Duodenal mucosa (tissue), 2 donors: ENCODE data around the gene ARL6IP4.

ENCODE experiments used
- H3K27ac ChIP-seq: one replicate; pipeline ENCODE4 v1.7.0; 2013; ENCODE audit warnings: low read depth, low read length
- H3K27me3 ChIP-seq, 2 donors: one replicate each; pipeline ENCODE4 v1.7.0; 2013; ENCODE audit warnings: low read length in 2 of 2, control low read depth in 1 of 2; ENCODE audit not compliant: insufficient read depth in 2 of 2, control insufficient read depth in 1 of 2
- H3K36me3 ChIP-seq, 2 donors: one replicate each; pipeline ENCODE4 v1.7.0; 2013; ENCODE audit warnings: low read length in 2 of 2, control low read depth in 1 of 2; ENCODE audit not compliant: insufficient read depth in 2 of 2, control insufficient read depth in 1 of 2
- H3K4me1 ChIP-seq, 2 donors: one replicate each; pipeline ENCODE4 v1.7.0; 2013; ENCODE audit warnings: low read length in 2 of 2, control low read depth in 1 of 2; ENCODE audit not compliant: insufficient read depth in 2 of 2, control insufficient read depth in 1 of 2
- H3K4me3 ChIP-seq, 2 donors: one replicate each; pipeline ENCODE4 v1.7.0; 2013; ENCODE audit warnings: low read length in 2 of 2, low read depth in 1 of 2
- H3K9ac ChIP-seq, 2 donors: one replicate each; pipeline ENCODE4 v1.7.0; 2013; ENCODE audit warnings: low read length in 2 of 2, low read depth in 1 of 2
- H3K9me3 ChIP-seq, 2 donors: one replicate each; pipeline ENCODE4 v1.7.0; 2013; ENCODE audit warnings: low read length in 2 of 2, control low read depth in 1 of 2; ENCODE audit not compliant: control insufficient read depth in 1 of 2

ARL6IP4 gene

DNA sequence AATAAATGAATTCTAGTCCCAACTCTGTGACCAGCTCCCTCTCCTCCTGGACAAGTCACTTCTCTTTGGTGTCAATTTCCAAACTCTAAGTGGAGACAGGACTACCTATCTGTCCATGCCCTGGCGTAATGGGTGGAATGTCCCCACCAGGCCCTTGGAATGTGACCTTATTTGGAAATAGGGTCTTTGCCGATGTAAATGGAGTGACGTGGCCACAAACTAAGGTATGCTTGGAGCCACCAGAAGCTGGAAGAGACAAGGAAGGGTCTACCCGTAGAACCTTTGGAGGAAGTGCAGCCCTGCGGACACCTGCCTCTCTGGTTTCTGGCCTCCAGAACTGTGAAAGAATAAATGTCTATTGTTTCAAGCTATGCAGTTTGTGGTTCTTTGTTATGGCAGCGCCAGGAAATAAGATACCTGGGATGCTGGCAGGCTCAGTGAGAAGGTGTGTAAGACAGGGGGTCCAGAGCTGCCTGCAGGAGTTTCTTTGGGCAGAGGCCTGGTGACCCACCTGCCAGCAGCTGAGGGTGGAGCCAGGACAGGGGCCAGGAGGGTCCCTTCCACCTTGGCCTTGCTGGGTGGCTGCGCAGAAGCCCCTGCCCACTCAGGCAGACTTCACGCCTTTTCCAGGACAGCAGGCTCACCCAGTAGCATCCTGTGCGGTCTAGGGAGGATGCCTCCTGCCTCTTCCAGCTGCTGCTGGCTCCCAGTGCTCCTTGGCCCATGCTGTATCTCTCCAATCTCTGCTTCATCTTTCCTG, 45.8 kb downstream of the ARL6IP4 start:
- H3K4me1 ChIP-seq, result no peaks in the 10 kb centered on the region
- no peak overlapping the region for H3K4me3 ChIP-seq
- no peaks in the 10 kb centered on the region for H3K27me3 ChIP-seq
- H3K36me3 ChIP-seq, result peaks cover 5 to 14% of the 10 kb centered on the region in 2 donors
- H3K9ac ChIP-seq, result no peak overlapping the region
- H3K9me3 ChIP-seq, result no peaks in the 10 kb centered on the region
- no peak overlapping the region for H3K27ac ChIP-seq

GRCh38 chr12:123027726-123028445, 47.4 kb downstream of the ARL6IP4 start:
- H3K27ac ChIP-seq, result no peak overlapping the region
- no peaks in the 10 kb centered on the region for H3K4me1 ChIP-seq
- no peaks in the 10 kb centered on the region for H3K9me3 ChIP-seq
- no peak overlapping the region for H3K4me3 ChIP-seq
- H3K27me3 ChIP-seq, result no peaks in the 10 kb centered on the region
- H3K9ac ChIP-seq, result no peak overlapping the region
- peaks cover 5 to 23% of the 10 kb centered on the region in 2 donors for H3K36me3 ChIP-seq

DNA sequence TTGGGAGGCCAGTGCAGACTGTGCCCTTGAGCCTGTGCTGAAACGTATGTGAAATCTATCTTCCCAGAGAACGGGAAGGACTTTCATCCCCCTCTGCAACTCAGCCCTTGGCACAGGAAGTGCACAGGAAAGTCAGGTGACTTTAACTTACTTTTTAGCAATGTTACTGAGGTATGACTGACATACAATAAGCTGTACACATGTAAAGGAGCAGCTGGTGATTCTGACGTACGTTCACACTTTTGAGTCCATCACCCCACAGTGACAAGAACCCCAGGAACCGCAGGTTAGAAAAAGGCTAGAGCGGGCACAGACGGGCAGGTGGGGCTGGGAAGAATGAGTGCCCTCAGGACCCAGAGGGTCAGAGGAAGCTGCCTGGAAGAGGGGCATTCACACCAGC, 48.0 kb downstream of the ARL6IP4 start:
- H3K4me1 ChIP-seq, result no peaks in the 10 kb centered on the region
- H3K36me3 ChIP-seq, result peaks cover 5 to 29% of the 10 kb centered on the region in 2 donors
- H3K4me3 ChIP-seq, result no peak overlapping the region
- no peaks in the 10 kb centered on the region for H3K27me3 ChIP-seq
- no peaks in the 10 kb centered on the region for H3K9me3 ChIP-seq
- H3K27ac ChIP-seq, result no peak overlapping the region
- no peak overlapping the region for H3K9ac ChIP-seq

DNA sequence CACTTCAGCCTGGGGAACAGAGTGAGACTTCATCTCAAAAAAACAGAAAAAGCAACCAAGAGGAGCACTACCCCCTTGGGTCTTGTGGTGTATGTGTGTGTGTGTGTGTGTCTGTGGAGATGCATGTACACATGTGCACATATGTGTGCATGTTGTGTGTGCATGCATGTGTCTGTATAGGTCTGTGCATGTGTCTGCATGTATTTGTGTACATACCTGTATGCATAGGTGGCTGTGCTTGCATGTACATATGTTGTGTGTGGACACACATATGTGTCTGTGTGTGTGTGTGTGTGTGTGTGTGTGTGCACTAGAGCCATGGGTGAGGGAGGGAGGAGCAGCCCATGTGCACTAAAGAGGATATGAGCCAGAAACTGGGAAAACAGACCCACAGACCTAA, 49.1 kb downstream of the ARL6IP4 start:
- no peaks in the 10 kb centered on the region for H3K9me3 ChIP-seq
- H3K4me3 ChIP-seq, result no peak overlapping the region
- no peak overlapping the region for H3K9ac ChIP-seq
- H3K27ac ChIP-seq, result no peak overlapping the region
- no peaks in the 10 kb centered on the region for H3K4me1 ChIP-seq
- H3K27me3 ChIP-seq, result no peaks in the 10 kb centered on the region
- H3K36me3 ChIP-seq, result peaks cover 5 to 37% of the 10 kb centered on the region in 2 donors

DNA sequence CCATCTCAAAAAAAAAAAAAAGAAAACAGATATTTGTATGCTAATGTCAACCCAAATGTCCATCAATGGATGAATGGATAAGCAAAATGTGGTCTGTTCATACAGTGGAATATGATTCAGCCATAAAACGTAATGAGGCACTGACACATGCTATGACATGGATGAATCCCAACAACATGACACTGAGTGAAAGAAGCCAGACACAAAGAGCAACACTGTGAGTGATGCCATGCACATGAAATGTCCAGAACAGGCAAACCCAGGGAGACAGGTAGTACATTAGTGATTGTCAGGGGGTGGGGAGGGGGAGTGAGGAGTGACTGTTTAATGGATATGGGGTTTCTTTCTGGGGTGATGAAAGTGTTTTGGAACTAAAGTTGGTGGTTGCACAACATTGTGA, 50.2 kb downstream of the ARL6IP4 start:
- Histone ChIP-seq H3K9me3 (no peaks in the 10 kb centered on the region), H3K27ac (no peak overlapping the region), H3K9ac (no peak overlapping the region), H3K4me3 (no peak overlapping the region), H3K4me1 (no peaks in the 10 kb centered on the region), H3K36me3 (peaks cover 5 to 37% of the 10 kb centered on the region in 2 donors), H3K27me3 (no peaks in the 10 kb centered on the region)

- Histone ChIP-seq H3K27ac (no peak overlapping the region), H3K27me3 (no peaks in the 10 kb centered on the region), H3K36me3 (peaks cover 5 to 34% of the 10 kb centered on the region in 2 donors), H3K4me3 (no peak overlapping the region), H3K9me3 (no peaks in the 10 kb centered on the region), H3K9ac (no peak overlapping the region), H3K4me1 (no peaks in the 10 kb centered on the region)
These were observed 50.8 kb downstream of the ARL6IP4 start for GRCh38 chr12:123031171-123031845.
